Stimulated activated naive B cell treated with anti-CD40 and anti-IgM and Interleukin-4, amounts not matched to agents 10 μg/mL and 1 μg/mL and 100 μg/mL, for 72 hours (primary cell): ENCODE results near the gene GARIN5B.

Experiments used
- ATAC-seq, 2 donors: fragments of 150-1000 bp; cut with Tn5 transposase; replicated peaks; 2 replicates each; pipeline ENCODE4 v1.10.0; 2021; ENCODE audit warnings: moderate library complexity in 1 of 2
- DNase-seq: peaks from one replicate; pipeline ENCODE4 v3.0.0; 2021
- H3K27ac Mint-ChIP-seq: one replicate; pipeline ENCODE4 v1.8.0; 2022; ENCODE audit warnings: mild to moderate bottlenecking, mixed read lengths
- H3K27me3 Mint-ChIP-seq, 2 donors: one replicate each; pipeline ENCODE4 v1.8.0; 2022; ENCODE audit warnings: mixed read lengths in 2 of 2
- H3K36me3 Mint-ChIP-seq, 2 donors: one replicate each; pipeline ENCODE4 v1.8.0; 2022; ENCODE audit warnings: mixed read lengths in 2 of 2, mild to moderate bottlenecking in 1 of 2
- H3K4me1 Mint-ChIP-seq, 2 donors: one replicate each; pipeline ENCODE4 v1.8.0; 2022; ENCODE audit warnings: mixed read lengths in 2 of 2, mild to moderate bottlenecking in 1 of 2
- H3K4me3 Mint-ChIP-seq, 2 donors: one replicate each; pipeline ENCODE4 v1.8.0; 2022; ENCODE audit warnings: mild to moderate bottlenecking in 2 of 2, mixed read lengths in 2 of 2, moderate library complexity in 1 of 2
- H3K9me3 Mint-ChIP-seq, 2 donors: one replicate each; pipeline ENCODE4 v1.8.0; 2022; ENCODE audit warnings: mixed read lengths in 2 of 2, mild to moderate bottlenecking in 1 of 2

GARIN5B gene

DNA sequence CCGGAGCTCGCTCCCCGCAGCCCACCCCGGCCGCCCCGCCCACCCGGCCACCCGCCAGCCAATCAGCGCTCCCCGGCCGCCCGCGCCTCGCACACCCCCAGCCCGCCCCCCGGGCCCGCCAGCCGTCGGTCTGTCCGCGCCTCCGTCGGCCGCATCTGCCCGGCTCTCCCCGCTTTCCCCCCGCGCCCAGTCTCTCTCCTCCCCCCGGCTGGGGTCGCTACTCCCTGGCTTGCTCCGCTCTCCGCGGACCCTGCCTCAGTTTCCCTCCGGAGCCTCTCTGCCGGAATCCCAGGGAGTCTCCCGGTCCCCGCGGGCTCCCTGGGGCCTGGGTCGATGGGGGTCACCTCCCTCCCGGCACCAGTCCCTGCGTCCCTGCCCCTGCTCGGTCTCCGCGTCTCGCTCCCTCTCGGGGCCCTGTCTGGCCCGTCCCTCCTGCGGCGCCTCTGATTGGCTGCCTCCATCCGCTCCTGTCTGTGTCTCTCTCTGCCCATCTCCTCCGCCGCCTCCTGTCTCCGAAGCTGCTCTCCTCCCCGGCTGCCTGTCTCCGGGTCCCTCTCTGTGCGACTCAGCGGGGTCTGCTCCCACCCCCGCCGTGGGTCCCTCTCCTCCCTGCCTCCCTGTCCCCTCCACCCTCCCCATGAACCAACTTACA is 6.7 kb upstream of the GARIN5B start:
- DNase-seq, result no peak
- Mint-ChIP-seq H3K27me3 (peaks cover 59 to 73% of the 10 kb centered on the region in 2 donors), H3K36me3 (peaks cover 0 to 5% of the 10 kb centered on the region in 2 donors)

DNA sequence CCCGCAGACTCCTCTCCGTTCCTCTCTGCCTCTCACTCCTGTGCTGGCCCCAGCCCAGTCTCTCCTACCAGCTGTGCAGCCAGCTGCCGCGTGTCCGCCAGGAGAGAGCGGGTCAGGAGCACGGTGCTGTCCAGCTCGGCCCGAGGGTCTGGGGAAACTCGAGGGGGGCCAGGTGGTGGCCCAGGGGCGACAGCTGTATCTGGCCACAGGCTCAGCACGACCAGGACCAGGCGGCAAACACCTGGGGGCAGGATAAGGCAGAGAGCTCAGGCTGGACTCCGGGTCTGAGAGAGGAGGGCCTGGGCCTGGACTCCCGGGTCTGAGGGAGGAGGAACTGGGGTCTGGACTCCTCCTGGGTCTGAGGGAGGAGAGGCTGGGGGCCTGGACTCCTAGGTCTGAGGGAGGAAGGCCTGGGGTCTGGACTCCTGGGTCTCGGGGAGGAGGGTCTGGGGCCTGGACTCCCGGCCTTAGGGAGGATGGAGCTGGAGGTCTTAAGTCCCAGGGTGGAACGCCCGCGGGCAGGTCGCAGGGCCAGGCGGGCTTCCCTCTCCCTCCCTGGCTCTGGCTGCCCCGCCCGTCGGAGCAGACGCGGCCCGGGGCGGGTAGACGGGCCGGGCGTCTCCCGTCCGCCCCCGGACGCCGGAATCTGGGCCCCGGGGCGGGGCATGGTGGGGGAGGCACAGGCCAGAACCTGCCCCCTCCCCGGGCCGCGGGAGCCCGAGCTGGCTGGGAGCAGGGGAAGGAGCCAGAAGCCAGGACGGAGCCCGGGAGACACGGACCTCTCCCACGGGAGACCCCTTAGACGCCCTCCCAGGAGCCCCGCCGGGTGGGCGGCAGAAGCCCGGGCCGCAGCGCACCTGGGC is 5.9 kb upstream of the GARIN5B start:
- ATAC-seq, result peak; percentile 48 to 57
- peaks cover 58 to 73% of the 10 kb centered on the region in 2 donors for H3K27me3 Mint-ChIP-seq
- no peaks in the 10 kb centered on the region for H3K9me3 Mint-ChIP-seq
- no peak overlapping the region for H3K27ac Mint-ChIP-seq
- DNase-seq, result no peak
- peak overlapping the region; percentile 44 to 74 for H3K4me3 Mint-ChIP-seq
- peaks cover 12 to 17% of the 10 kb centered on the region in 2 donors for H3K4me1 Mint-ChIP-seq
- peaks cover 0 to 5% of the 10 kb centered on the region in 2 donors for H3K36me3 Mint-ChIP-seq

More for the DNA sequence above, 6.7 kb upstream of the GARIN5B start:
- Mint-ChIP-seq H3K27ac (peak overlapping the region; percentile 81), H3K9me3 (no peaks in the 10 kb centered on the region), H3K4me1 (peaks cover 12 to 17% of the 10 kb centered on the region in 2 donors), H3K4me3 (peak overlapping the region; percentile 74 to 79)
- peak; percentile 66 to 75 for ATAC-seq

DNA sequence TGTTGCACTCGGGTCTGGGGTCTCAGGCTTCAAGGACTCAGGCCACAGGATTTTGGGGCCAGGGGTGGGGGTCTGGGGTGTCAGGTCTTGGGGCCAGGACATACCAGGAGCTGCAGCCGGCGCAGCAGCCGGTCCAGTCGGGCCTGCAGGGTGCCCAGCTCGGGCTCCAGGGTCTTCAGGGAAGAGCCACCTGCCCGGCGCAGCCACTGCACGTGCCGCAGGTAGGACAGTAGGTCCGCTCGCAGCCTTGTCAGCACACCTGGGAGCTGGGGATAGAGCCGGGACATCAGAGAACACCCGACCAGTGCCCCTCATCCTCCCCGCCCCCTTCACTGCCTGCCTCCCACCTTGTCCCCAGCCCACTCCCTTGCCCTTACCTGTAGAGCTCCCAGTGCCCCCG is 5.0 kb upstream of the GARIN5B start:
- Mint-ChIP-seq H3K27ac (no peak overlapping the region), H3K27me3 (peaks cover 50 to 70% of the 10 kb centered on the region in 2 donors), H3K36me3 (peaks cover 0 to 5% of the 10 kb centered on the region in 2 donors), H3K9me3 (no peaks in the 10 kb centered on the region), H3K4me1 (peaks cover 12 to 13% of the 10 kb centered on the region in 2 donors), H3K4me3 (no peak overlapping the region)
- no peak for DNase-seq
- no peak for ATAC-seq

DNA sequence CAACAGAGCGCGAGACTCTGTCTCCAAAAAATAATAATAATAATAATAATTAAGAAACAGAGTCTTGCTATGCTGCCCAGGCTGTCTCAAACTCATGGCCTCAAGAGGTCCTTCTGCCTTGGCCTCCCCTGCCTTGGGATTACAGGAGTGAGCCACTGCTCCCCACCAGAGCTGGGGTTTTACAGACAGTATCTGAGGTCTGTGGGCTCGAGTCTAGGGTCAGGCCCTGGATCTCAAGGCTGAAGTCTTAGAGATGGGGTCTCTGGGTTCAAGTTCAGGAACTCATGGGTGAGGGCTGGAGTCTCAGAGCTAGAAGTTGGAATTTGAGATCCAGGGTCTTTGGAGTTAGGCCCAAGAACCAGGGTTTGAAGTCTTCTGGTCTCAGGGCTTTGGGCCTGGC is 3.7 kb upstream of the GARIN5B start:
- no peak for DNase-seq
- Mint-ChIP-seq H3K27ac (no peak overlapping the region), H3K4me3 (no peak overlapping the region), H3K27me3 (peaks cover 42 to 57% of the 10 kb centered on the region in 2 donors), H3K4me1 (peaks cover 10 to 12% of the 10 kb centered on the region in 2 donors), H3K9me3 (no peaks in the 10 kb centered on the region), H3K36me3 (peaks cover 0 to 5% of the 10 kb centered on the region in 2 donors)
- no peak for ATAC-seq

DNA sequence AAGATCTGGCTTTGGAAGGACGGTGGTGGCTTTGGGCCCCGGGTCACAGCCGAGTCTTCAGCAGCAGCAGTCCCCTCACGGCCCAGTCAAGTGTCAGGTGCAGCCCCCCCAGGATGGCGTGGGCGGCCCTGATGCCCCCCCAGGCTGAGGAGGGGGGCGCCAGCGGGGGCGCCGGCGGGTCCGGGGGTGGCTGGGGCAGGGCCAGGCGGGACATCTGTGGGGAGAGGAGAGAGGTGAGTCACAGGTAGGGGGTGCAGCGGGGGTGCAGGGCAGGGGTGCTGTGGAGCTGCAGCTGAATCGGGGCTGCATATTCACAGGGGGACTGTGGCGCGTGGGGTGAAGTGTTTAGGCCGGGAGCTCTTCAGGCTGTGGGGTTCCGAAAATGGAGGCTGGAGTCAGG is 2.9 kb upstream of the GARIN5B start:
- no peak overlapping the region for H3K27ac Mint-ChIP-seq
- H3K4me3 Mint-ChIP-seq, result no peak overlapping the region
- peaks cover 0 to 4% of the 10 kb centered on the region in 2 donors for H3K36me3 Mint-ChIP-seq
- no peak for ATAC-seq
- peaks cover 36 to 49% of the 10 kb centered on the region in 2 donors for H3K27me3 Mint-ChIP-seq
- H3K9me3 Mint-ChIP-seq, result no peaks in the 10 kb centered on the region
- peaks cover 10 to 12% of the 10 kb centered on the region in 2 donors for H3K4me1 Mint-ChIP-seq
- no peak for DNase-seq

DNA sequence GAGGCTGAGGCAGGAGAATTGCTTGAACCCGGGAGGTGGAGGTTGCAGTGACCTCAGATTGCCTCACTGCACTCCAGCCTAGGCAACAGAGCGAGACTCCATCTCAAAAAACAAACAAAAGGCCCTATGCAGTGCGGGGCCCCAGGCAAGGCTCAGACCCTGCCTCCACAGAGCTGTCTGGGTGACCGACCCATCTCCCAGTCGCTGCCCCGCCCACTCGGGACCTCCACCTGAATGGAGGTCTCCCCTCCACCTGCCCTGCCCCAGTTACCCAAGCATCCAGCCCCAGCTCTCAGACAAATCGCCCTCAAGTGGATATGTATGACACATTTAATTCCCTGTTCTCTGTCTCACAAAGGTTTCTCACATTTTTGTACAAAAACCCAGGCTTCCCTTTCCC is 2.2 kb upstream of the GARIN5B start:
- DNase-seq, result no peak
- no peak overlapping the region for H3K4me3 Mint-ChIP-seq
- H3K36me3 Mint-ChIP-seq, result no peaks in the 10 kb centered on the region
- no peak for ATAC-seq
- H3K27ac Mint-ChIP-seq, result no peak overlapping the region
- no peaks in the 10 kb centered on the region for H3K9me3 Mint-ChIP-seq
- peaks cover 7 to 12% of the 10 kb centered on the region in 2 donors for H3K4me1 Mint-ChIP-seq
- peaks cover 33 to 42% of the 10 kb centered on the region in 2 donors for H3K27me3 Mint-ChIP-seq

DNA sequence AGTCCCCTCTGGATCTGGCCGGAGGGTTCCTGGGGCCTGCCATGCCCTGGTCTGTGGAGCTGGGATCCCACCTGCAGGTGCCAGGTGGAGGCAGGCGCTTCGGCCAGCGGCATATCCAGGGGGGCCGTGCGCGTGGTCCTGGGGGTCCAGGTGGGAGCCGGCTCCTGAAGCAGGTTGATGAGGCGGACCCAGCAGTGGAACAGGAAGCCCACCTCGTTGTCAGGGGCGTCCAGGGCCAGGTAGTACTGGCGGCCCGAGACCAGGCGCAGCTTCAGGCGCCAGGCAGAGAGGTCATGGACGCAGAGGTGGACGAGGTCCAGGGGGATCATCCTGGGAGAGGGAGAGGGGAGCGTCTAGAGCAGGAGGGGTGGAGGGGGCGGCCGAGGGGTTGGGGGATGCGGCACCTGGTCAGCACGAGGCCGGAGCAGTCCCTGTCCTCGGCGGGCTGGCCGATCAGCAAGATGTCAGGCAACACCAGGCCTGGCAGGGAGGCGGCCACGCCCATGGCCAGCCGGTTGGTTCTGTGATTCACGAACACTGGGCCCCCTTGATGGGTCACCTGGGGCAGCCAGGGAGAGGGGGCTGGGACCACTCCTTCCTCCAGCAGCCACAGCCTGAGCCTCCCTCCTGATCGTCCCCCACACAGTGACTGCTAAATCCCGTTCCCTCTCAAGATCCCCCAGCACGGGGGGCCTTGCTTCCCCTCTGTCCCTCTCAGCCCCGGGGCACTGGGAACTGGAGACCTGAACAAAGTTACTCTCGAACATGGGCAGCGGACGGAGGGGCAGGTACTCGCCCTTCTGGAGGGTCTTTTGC is 678 bp downstream of the GARIN5B start:
- Mint-ChIP-seq H3K4me3 (no peak overlapping the region), H3K27me3 (peaks cover 27 to 38% of the 10 kb centered on the region in 2 donors), H3K27ac (no peak overlapping the region), H3K4me1 (no peaks in the 10 kb centered on the region), H3K9me3 (no peaks in the 10 kb centered on the region), H3K36me3 (peaks cover under 1 to 1% of the 10 kb centered on the region in 2 donors)
- ATAC-seq, result no peak
- no peak for DNase-seq

DNA sequence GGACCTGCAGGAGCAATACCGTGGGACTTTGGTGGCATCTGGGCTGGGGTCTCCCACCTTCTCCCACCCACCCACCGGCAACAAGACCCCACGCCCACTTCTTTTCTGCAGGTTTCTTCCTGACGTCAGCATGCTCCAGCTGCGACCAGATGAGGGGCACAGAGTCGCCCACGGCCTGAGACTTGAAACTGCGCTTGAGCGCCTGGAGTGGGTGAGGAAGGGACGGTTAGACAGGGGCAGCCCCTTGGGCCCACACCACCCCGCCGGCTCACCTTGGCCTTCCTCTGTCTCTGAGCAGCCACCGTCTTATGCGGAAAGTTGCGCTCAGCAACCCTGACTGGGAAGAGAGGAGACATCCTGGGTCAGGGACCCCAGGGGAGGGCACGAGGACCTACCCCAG is 2.2 kb downstream of the GARIN5B start:
- DNase-seq (no peak), ATAC-seq (no peak)
- Mint-ChIP-seq H3K27ac (no peak overlapping the region), H3K9me3 (no peaks in the 10 kb centered on the region), H3K36me3 (peaks cover 1 to 4% of the 10 kb centered on the region in 2 donors), H3K4me3 (no peak overlapping the region), H3K4me1 (no peaks in the 10 kb centered on the region), H3K27me3 (peaks cover 29 to 41% of the 10 kb centered on the region in 2 donors)

DNA sequence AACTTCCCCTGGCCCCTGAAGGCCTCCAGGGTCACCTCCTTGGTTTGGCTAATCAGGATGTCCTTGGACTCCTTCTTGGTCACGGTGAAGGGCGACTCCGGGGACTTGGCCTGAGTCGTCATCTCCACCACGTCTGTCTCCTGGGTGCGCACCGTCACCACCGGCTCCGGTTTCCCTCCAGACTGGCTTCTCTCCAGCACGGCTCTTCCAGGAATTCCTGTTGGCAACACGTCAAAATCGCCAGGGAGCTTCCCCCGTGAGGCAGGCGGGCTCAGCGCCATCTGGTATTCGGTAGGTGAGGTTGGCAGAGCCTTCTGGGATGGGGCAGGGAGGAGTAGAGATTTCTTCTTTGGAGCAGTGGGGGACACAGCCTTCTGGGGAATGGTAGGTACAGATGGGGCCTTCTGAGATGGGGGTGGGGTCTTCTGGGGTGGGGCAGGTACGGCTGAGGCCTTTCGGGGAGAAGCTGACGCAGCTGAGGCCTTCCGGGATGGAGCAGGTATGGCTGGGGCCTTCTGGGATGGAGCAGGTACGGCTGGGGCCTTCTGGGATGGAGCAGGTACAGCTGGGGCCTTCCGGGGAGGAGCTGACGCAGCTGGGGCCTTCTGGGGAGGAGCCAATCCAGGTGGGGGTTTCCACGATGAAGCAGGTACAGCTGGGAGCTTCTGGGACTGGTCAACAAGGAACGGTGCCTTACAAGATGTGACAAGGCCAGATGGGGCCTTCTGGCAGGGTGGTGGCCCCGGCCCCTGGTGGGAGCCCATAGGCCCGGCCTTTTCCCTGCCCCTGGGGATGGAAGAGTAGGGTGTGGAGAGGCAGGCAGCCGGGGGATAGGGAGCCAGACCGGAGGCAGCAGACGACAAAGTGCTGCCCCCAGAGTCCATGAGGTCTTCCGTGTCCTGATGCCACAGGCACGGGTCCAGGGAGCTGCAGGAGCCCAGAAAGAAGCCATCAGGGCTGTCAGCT is 3.8 kb downstream of the GARIN5B start:
- no peaks in the 10 kb centered on the region for H3K9me3 Mint-ChIP-seq
- ATAC-seq (no peak), DNase-seq (no peak)
- peaks cover 35 to 54% of the 10 kb centered on the region in 2 donors for H3K27me3 Mint-ChIP-seq
- no peak overlapping the region for H3K4me3 Mint-ChIP-seq
- H3K4me1 Mint-ChIP-seq, result peaks cover 0 to under 1% of the 10 kb centered on the region in 2 donors
- H3K36me3 Mint-ChIP-seq, result peaks cover 1 to 4% of the 10 kb centered on the region in 2 donors
- no peak overlapping the region for H3K27ac Mint-ChIP-seq

DNA sequence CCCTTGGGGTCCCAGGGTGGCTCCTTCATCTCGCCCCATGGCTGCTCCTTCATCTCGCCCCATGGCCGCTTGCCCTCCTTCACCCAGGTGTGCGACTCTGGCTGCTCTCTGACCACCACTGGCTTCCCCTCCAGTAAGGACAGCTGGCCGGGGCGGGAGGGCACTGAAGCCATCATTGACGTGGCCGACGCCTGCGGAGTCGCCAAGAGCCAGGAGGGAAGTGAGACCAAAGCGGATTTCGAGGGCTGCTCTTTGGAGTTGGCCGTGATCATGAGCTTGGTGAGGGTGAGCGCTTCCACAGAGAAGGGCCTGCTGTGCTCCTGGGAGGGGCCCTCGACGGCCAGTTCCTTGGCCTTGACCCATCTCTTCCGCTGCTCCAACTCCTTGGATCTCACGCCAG is 4.6 kb downstream of the GARIN5B start:
- Mint-ChIP-seq H3K36me3 (peaks cover 1 to 4% of the 10 kb centered on the region in 2 donors), H3K4me1 (peaks cover 4 to 8% of the 10 kb centered on the region in 2 donors), H3K27me3 (peaks cover 43 to 54% of the 10 kb centered on the region in 2 donors), H3K27ac (no peak overlapping the region), H3K9me3 (no peaks in the 10 kb centered on the region), H3K4me3 (no peak overlapping the region)
- ATAC-seq (no peak), DNase-seq (no peak)

DNA sequence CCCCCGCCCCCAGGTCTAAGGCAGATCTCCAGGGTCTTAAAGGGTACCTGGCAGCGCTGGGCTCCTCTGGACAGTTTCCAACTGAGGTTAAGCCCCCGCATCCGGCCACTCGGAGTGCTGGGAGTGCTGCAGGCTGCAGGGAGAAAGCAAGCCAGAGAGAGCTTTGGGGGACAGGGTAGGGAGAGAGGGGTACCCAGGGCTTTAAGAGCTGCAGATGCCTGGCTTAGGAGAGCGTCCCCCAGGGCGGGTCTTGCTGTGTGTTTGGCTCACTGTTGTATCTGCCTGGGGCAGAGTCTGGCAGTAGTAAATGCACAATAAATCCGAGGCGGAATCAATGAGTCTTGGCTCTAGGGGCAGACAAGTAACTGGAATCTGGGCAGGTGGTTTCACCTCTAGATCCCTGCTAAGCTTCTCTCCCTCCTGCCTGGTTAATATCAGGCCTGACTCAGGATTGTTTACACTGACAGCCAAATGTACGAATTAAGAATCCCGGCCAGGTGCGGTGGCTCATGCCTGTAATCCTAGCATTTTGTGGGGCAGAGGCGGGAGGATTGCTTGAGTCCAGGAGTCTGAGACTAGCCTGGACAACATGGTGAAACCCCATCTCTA is 7.7 kb downstream of the GARIN5B start:
- H3K4me3 Mint-ChIP-seq, result no peak overlapping the region
- ATAC-seq (no peak), DNase-seq (no peak)
- H3K4me1 Mint-ChIP-seq, result peaks cover 14 to 27% of the 10 kb centered on the region in 2 donors
- H3K27me3 Mint-ChIP-seq, result peaks cover 65 to 86% of the 10 kb centered on the region in 2 donors
- H3K36me3 Mint-ChIP-seq, result peaks cover 1 to 4% of the 10 kb centered on the region in 2 donors
- H3K27ac Mint-ChIP-seq, result no peak overlapping the region
- H3K9me3 Mint-ChIP-seq, result no peaks in the 10 kb centered on the region

DNA sequence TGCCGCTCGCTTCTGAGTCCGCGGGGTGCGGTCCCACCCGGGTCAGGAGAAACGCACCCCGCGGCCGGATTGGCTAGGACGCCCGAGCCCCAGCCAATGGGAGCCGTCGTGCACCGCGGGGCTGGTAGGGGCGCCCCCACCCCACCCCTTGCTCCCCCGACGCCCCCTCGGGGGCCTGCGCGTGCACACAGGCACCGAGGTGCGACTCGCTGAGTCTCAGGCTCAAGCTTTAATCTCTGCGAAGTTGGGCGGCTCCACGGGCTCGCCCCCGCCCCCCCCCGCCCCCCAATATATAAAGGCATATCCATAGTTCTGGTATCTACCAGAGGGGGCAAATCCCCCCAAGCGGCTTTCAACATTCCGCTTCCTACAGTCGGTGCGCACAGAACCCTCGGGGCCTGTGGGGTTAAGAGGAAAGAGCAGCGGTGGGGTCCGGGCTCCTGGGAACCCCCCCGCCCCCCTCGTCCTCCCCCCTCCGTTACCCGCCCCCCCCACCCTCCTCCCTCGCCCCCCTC is 8.3 kb downstream of the GARIN5B start, which contains the start of gene COX6B2:
Gene COX6B2, minus strand, starts transcription at position 22 of the 515 bp plus-strand sequence. CDS start 198 bp downstream, outside the sequence.
- ATAC-seq (no peak), DNase-seq (no peak)
- Mint-ChIP-seq H3K4me1 (peaks cover 14 to 27% of the 10 kb centered on the region in 2 donors), H3K27ac (peak within 1 kb of the TSS; percentile 65), H3K4me3 (peak within 1 kb of the TSS; percentile 73 to 81), H3K36me3 (peaks cover 1 to 4% of the 10 kb centered on the region in 2 donors), H3K9me3 (no peaks in the 10 kb centered on the region), H3K27me3 (peaks cover 65 to 86% of the 10 kb centered on the region in 2 donors)
